Measurements from ENCODE around the gene IRF2BP2.

IRF2BP2 gene

GRCh38 chr1:234605399-234605982 is 4.5 kb downstream of the IRF2BP2 start:
- H3K4me1 ChIP-seq = peaks cover 23% of the 10 kb centered on the region
- peak overlapping the region; percentile 75 for H3K4me3 ChIP-seq (ENCODE audit: low read depth, low read length)
- H3K9me3 ChIP-seq = no peaks in the 10 kb centered on the region
- no peak for DNase-seq
- peaks cover 73% of the 10 kb centered on the region for H3K36me3 ChIP-seq
- no peaks in the 10 kb centered on the region for H3K27me3 ChIP-seq
- no peak for TF ChIP-seq CTCF (IDR thresholded peaks at IDR 0.05; ENCODE audit: low read depth, low read length)

GRCh38 chr1:234604495-234605398 is 5.2 kb downstream of the IRF2BP2 start:
- no peak for TF ChIP-seq CTCF (IDR thresholded peaks at IDR 0.05; ENCODE audit: low read depth, low read length)
- H3K4me3 ChIP-seq (ENCODE audit: low read depth, low read length) = peak overlapping the region; percentile 75
- DNase-seq = no peak
- H3K4me1 ChIP-seq = peaks cover 26% of the 10 kb centered on the region
- H3K27me3 ChIP-seq = no peaks in the 10 kb centered on the region
- peaks cover 73% of the 10 kb centered on the region for H3K36me3 ChIP-seq
- H3K9me3 ChIP-seq = no peaks in the 10 kb centered on the region

GRCh38 chr1:234603221-234604204 is 6.5 kb downstream of the IRF2BP2 start:
- Histone ChIP-seq H3K4me3 (ENCODE audit: low read depth, low read length) (peak overlapping the region; percentile 75), H3K9me3 (no peaks in the 10 kb centered on the region), H3K27me3 (no peaks in the 10 kb centered on the region), H3K36me3 (peaks cover 66% of the 10 kb centered on the region), H3K4me1 (peaks cover 33% of the 10 kb centered on the region)
- no peak for TF ChIP-seq CTCF (IDR thresholded peaks at IDR 0.05; ENCODE audit: low read depth, low read length)
- DNase-seq = no peak

- peaks cover 56% of the 10 kb centered on the region for H3K36me3 ChIP-seq
- H3K4me3 ChIP-seq (ENCODE audit: low read depth, low read length) = peak overlapping the region; percentile 75
- peak; percentile 48 for DNase-seq
- no peaks in the 10 kb centered on the region for H3K27me3 ChIP-seq
- H3K9me3 ChIP-seq = no peaks in the 10 kb centered on the region
- no peak for TF ChIP-seq CTCF (IDR thresholded peaks at IDR 0.05; ENCODE audit: low read depth, low read length)
- H3K4me1 ChIP-seq = peaks cover 37% of the 10 kb centered on the region
These were observed 7.4 kb downstream of the IRF2BP2 start for GRCh38 chr1:234602334-234603220.

GRCh38 chr1:234601301-234602017 is 8.5 kb downstream of the IRF2BP2 start:
- Histone ChIP-seq H3K4me1 (peaks cover 39% of the 10 kb centered on the region), H3K27me3 (no peaks in the 10 kb centered on the region), H3K36me3 (peaks cover 45% of the 10 kb centered on the region), H3K9me3 (no peaks in the 10 kb centered on the region), H3K4me3 (ENCODE audit: low read depth, low read length) (peak overlapping the region; percentile 75)
- peak; percentile 37 for DNase-seq
- TF ChIP-seq CTCF (IDR thresholded peaks at IDR 0.05; ENCODE audit: low read depth, low read length) = no peak

Measured in BE2C (cell line).